T-helper 1 cell (primary cell): Measurements from ENCODE around the gene TFAP2E.

ENCODE experiments used
- DNase-seq, 5 donors: peaks; one replicate each; pipeline ENCODE4 v3.0.0-alpha.2; 2012 to 2020

The TFAP2E gene

DNA sequence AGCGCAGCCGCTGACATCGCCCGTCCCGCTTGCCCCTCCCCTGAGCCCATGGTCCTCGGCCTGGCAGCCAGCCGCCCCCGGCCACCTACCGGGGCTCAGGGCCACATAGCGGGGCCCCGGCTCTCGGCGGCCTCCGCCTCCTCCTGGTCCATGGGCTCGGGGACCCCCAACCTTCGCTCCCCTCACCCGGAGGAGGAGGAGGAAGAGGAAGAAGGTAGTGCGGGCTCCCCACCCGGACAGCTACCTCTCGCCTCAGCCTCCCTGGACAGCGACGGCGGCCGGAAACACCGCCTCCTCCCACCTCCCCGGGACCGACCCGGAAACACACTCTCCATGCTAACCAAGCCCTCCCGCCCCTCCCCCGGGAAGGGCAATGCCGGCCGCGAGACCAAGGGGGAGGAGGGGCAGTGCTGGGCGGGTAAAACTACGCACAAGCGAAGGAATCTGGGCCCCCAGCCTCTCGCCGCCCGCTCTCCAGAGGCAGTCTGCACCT, 15.9 kb upstream of the TFAP2E start, which contains the start of gene KIAA0319L:
Gene KIAA0319L (minus strand): TSS at position 286 of the 493 bp plus-strand sequence. CDS start 2,912 bp downstream, outside the sequence.
- no peak for DNase-seq

DNA sequence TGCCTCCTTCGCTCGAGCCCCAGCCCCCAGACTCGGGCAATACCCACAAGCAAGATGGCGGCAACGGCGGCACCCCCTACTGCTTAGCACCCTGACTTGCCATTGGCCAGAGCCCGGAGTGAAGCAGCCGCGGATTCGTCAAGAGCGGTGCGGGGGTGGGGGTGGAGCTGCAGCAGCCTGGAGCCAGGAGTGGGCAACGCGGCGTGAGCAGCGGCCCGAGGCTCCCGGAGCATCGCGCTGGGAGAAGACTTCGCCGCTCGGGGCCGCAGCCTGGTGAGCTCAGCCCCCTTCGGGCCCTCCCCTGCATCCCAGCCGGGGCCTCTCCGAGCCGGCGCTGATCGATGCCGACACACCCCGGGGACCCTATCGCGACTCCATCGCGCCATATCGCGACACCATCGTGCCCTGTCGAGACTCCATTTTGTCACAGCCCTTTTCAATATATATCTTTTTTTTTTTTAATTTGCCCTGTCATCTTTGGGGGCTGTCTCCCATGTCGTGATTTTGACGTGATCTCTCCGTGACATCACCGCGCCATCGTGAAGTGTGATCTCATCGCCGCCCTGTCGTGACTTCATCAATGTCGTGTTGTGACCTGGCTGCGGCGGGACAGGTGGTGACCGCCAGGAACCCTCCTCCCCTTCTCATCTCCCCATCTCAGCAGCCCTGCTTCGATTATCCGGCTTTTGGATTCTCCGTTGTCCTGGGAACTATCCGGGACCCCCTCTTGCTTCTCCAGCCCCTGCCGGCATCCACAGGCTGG, 15.3 kb upstream of the TFAP2E start, which contains the start of gene NCDN:
Gene NCDN (plus strand): TSS at position 189 of the 763 bp plus-strand sequence. CDS start 392 bp downstream, at position 581.
- peak; percentile 90 to 97 (median 94) for DNase-seq

DNA sequence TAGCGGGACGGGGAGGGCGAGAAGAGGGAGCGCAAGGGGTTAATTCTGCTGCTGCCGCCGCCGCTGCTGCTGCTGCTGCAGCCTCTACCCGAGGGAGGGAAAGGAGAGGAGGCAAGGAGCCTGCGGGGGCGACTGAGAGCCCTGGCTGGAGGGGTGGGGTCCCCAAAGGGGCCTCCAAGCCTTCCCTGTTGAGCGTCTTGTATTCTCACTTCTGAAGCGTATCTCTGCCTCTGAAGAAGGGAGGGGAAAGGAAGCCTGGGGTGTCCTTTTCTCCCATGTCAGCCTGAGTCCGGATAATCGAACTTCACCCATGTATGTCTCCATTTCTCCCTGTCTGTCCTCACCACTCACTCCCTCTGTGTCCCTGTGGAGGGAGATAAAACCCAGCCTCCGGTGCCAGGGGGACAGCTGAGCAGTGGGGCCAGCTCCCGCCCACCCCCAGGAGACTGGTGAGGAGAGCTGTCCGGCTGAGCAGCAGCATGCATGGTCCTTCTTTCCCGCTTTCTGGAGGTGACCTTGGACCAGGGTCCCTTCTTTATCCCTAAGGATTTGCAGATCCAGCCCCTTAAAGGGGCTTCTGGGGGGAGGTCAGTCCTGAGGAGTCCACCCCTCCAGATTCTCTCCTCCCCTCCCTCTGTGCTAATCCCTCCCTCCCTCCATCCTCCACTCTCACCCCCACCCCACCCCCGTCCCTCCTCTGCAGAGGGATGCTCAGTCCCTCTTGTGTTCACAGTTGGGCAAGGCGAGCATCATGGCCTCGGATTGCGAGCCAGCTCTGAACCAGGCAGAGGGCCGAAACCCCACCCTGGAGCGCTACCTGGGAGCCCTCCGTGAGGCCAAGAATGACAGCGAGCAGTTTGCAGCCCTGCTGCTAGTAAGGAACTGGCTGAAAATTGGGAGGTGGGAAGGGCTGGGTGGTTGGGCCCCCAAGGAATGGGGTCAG, 14.5 kb upstream of the TFAP2E start:
- DNase-seq: peak in 2 of 5 donors; percentile 15 to 27

DNA sequence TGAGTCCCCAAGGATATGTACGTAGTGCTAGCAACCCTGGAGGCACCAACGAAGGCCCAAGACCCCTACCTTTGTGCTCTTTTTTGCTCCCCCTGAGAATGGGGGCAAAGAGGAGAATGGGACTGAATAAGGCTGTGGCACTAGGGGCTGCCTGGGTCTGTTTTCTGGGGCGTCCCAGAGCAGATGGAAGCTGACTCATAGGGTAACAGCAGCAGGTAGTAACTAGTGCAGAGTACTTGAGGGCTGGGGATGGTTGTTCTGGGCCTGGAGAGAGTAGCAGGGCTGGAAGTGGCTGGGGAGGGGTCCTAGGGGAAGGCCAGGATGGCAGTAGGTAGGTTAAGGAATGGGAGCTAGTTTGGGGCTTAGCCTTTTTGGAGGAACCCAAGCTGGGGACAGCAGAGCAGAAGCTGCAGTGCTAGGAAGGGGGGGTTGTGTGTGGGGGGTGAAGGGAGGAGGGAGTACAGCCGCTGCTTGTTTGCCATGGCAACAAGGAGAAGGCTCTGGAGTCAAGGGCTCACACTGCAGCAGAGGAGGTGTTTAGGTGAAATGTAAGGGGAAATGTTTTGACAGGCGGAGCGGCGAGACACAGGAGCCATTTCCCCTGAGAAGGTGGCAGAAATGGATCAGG, 13.7 kb upstream of the TFAP2E start:
- DNase-seq: peak in 1 of 5 donors; percentile 32

DNA sequence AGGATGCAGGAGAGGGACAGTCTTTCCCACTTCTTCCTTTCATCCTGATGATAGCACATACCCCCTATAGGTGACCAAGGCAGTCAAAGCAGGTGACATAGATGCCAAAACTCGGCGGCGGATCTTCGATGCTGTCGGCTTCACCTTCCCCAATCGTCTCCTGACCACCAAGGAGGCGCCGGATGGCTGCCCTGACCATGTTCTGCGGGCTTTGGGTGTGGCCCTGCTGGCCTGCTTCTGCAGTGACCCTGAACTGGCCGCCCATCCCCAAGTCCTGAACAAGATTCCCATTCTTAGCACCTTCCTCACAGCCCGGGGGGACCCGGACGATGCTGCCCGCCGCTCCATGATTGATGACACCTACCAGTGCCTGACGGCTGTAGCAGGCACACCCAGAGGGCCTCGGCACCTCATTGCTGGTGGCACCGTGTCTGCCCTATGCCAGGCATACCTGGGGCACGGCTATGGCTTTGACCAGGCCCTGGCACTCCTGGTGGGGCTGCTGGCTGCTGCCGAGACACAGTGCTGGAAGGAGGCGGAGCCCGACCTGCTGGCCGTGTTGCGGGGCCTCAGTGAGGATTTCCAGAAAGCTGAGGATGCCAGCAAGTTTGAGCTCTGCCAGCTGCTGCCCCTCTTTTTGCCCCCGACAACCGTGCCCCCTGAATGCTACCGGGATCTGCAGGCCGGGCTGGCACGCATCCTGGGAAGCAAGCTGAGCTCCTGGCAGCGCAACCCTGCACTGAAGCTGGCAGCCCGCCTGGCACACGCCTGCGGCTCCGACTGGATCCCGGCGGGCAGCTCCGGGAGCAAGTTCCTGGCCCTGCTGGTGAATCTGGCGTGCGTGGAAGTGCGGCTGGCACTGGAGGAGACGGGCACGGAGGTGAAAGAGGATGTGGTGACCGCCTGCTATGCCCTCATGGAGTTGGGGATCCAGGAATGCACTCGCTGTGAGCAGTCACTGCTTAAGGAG, 12.6 kb upstream of the TFAP2E start:
- DNase-seq: no peak

DNA sequence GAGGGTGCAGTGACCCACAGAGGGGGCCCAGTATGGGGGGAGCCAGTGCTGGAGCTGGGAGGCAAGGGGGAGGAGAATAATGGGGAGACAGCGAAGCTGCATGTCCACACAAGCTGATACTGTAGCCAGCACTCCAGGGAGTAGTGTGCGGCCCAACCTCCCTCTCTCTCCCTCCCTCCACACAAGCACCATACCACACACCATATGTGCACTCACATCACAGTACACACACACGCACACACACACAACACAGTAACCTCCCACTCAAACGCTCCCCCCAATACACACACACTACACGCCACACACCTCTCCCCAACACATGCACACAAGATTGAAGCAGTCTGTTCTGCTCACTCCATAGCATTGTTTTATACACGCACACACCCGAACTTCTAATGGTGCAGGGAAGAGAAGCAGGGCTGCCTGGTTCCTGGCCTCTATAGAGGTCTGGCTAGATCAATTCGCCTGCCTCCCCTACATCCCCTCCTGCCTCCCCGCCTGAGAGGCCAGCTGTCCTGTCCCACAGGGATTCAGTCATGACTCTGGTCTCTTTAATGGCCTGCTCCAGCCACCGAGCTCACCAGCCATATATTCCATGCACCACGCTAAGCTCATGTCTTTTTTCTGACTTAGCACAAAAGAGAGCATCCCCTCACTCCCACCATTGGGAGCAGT, 11.7 kb upstream of the TFAP2E start:
- DNase-seq: no peak

DNA sequence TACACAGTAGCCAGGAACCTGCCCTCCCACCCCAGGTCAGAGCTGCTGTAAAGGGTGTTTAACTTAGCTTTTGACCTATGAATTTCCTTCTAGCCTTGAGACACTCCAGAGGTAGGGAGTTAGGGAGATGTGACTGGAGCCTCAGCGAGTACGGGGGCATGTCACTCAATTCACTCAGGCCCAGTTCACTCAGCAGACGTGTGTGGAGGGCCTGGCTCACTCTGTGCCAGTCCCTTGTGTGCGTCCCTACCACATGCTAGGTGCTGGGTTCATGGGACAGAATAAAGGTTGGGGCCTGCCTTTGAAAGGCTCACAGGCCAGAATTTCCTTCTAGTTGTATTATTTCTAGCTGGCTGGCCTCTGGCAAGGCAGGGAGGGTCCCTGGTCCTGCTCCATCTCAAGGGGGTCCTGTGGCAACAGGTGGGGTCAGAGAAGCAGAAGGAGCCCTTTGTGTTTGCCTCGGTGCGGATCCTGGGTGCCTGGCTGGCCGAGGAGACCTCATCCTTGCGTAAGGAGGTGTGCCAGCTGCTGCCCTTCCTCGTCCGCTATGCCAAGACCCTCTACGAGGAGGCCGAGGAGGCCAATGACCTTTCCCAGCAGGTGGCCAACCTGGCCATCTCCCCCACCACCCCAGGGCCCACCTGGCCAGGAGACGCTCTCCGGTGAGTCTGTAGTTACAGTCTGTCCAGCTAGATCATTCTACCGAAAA, 11.0 kb upstream of the TFAP2E start:
- DNase-seq: no peak

DNA sequence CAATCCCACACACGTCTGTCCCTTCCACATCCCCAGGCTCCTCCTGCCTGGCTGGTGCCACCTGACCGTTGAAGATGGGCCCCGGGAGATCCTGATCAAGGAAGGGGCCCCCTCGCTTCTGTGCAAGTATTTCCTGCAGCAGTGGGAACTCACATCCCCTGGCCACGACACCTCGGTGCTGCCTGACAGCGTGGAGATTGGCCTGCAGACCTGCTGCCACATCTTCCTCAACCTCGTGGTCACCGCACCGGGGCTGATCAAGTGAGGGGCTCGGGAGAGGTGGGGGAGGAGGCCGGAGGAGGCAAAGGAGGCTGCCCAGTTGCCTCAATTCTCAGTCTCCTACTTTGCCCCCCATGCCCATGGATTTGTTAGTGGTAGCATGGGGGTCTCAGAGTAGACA, 9.9 kb upstream of the TFAP2E start:
- DNase-seq: no peak

DNA sequence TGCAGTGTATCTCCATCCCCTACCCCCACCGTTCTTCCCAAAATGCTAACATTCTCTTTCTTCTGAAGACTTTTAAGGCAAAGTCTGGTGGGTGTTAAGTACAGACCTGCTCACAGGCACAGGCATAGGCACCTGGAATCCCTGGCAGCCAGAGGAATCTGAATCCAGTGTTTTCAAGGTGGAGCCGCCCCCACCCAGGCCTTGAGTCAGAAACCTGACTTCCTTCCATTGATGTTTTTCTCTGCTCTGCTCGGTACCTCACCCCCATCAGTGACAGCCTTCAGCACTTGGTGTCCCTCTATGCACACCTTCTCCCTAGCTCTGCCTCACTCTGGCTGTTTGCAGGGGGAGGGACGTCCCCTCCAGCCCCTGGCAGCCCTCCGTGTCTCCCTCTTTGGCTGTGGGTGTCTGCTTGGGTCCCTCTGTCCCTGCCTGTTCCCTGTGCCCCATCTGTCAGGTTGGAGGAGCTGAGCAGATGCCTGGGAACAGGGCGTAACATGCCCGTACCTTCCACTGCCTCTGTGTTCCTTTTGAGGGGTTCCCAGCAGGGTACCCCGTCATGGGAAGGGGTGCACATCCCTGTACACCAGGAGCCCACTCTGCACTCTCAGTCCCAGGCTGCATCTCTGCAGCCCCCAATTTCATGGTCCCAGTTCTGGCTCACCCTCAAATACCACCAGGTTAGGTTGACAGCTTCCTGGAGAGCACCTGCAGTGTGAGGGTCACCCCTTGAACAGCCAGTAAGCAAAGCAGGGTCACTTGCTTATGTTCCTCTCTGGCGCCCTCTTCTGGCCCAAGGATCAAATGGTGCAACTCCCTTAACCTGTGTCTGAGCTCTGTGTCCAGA, 8.9 kb upstream of the TFAP2E start:
- DNase-seq: peak; percentile 57 to 79 (median 68)

DNA sequence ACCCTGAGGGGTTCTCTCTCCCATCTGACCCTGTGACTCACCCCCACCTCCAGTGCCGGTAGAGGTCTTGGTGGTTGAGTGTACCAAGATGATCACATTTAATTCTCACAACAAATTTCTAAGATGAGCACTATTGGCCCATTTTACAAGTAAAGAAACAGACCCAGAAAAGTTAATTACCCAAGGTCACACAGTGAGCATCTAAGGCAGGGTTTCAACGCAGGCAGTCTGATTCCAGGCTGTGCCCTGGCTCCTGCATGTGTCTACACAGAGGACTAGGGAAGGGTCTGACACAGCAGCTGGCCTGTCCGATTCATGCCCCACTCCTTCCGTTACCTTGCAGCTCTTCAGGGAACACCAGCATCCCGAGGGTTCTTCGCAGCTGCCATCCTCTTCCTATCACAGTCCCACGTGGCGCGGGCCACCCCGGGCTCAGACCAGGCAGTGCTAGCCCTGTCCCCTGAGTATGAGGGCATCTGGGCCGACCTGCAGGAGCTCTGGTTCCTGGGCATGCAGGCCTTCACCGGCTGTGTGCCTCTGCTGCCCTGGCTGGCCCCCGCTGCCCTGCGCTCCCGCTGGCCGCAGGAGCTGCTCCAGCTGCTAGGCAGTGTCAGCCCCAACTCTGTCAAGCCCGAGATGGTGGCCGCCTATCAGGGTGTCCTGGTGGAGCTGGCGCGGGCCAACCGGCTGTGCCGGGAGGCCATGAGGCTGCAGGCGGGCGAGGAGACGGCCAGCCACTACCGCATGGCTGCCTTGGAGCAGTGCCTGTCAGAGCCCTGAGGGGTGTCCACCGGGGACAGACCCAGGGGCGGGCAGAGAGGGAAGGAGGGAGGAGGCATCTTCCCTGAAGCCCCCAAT, 8.0 kb upstream of the TFAP2E start:
- no peak for DNase-seq

DNA sequence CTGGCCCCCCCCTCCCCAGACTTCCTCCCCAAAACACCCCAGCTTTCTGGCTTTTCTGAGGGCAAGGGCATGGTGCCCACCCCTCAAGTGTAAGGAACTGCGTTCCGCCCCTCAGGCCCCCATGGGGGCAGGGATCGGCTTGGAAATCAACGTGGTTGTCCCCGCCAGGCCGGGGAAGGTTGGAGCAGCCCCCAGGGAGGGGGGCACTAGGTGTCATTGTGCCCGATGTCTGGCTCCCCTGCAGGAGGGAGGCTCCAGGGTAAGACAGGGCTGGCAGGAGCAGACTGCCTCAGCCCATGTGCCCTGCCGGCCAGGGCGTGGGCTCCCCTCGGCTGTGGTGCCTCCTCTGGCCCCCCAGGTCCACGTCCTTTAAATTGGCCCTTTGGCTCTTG, 7.4 kb upstream of the TFAP2E start:
- DNase-seq: no peak

DNA sequence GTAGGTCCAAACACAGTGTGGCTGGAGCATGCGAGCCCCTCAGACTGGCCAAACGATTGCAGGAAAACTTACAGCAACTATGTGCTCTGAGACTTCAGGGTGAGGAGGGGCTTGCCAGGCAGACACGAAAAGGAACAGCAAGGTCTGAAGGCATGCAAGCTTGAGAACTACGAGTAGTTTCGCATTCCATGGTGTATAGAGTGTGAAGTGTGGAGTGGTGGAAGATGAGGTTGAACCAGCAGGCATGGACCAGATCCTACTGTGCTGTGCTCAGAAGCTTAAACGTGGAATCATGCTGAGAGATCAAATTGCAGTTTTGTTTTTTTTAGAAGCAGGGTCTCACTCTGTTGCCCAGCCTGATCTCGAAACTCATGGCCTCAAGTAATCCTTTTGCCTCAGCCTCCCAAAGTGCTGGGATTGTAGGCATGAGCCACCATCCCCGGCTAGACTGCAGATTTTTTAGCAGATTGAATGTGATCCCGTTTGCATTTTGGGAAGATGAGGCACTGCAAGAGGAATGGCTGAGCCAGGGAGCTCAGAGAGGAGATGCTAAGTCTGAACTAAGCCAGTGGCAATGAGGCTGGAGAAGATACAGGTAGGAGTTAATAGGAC, 5.1 kb upstream of the TFAP2E start:
- DNase-seq: no peak

DNA sequence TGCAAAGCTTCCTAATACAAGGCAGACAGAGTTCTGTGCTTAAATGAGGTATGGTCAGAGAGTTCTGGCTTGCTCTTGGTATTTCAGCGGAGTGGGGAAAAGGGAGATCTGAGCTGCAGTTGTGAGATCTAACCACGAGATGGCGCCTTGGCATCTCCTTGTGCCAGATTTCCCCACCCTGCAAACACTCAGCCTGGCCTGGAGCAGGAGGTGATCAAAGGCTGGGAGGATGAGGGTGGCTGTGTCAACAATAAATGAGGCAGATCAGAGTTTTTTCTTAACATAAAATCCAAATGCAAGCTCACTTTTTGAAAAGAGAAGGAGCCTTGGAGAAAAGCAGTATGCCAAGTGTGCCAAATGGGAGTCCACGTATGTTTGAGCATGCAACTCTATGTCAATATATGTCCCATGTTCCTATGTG, 4.1 kb upstream of the TFAP2E start:
- peak in 3 of 5 donors; percentile 39 to 62 (median 61) for DNase-seq

DNA sequence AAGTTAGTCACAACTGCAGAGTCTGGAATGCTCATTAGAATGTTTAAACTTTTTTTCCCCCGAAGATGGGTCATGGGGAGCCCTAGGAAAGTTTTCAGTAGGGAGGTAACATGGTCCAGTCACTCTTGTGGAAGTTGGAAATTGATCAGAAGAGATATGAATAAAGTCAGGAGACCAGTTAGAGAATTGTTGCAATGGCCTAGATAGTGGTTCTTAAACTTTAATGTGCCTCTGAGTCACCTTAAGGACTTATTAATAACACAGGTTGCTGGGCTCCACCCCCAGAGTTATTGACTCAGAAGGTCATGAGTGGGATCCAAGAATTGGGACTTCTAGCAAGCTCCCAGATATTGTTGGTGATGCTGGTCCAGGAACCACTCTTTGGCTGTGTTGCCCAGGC, 3.2 kb upstream of the TFAP2E start:
- no peak for DNase-seq

DNA sequence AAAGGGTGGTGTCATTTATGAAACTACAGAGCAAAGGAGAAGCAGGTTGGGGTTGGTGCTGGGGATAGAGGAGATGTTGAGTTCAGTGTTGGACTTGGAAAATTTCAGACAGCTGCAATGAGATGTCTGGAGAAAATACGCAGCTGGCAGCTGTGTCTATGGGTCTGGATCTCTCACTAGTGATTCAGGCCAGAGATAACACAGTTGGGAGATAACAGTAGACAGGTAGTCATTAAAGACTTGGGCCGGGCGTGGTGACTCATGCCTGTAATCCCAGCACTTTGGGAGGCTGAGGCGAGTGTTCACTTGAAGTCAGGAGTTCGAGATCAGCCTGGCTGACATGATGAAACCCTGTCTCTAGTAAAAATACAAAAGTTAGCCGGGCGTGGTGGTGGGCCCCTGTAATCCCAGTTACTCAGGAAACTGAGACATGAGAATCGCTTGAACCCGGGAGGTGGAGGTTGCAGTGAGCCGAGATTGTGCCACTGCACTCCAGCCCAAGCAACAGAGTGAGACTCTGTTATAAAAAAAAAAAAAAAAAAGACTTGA, 2.5 kb upstream of the TFAP2E start:
- DNase-seq: no peak

DNA sequence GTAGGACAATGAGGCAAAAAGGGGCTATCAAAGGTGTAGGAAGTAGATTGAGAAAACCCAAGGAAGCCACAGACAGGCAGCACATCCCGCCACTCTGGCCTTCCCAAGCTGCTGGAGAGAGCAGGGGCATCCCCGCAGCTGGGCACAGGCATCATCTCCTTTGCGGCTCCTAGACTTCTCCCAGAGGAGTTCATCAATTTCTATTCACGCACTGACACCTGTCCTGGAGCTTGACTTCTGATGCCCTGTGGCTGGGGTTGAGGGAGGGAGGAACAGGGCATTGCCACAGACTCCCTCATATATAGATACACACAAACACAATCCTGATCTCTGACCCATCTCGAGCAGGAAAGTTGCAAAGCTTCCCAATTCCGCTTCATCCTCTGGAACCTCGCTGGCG, 1.9 kb upstream of the TFAP2E start:
- no peak for DNase-seq

DNA sequence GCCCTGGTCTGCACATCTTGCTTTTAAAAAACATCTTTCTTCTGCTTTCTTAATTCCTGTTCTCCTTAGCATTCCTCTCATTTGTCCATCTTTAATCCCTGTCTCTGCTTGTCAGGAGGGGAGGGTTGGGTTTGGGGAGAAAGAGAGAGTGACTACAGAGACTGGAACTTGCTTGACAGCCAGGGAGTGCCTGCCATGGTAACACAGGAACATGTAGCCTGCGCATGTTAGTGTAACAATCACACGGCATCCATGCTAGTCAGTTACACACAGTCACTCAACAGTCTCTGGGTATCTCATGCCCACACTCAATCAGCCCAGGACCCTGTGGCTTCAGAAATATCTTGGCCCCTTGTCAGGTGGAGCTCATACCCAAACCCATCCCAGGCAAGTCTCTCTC, 818 bp upstream of the TFAP2E start:
- DNase-seq: no peak
